ENCODE data around the gene ACIN1.
"Not testable (repeated sequence)": the region's sequence is repeated elsewhere in the genome, so short reads cannot be mapped to it uniquely, and the experiment has no call there.

The ACIN1 gene

GRCh38 chr14:23124337-23124954 lies 29.5 kb upstream of the ACIN1 start:
- DNase-seq = no peak

- no peak for DNase-seq
These were observed 28.5 kb upstream of the ACIN1 start for GRCh38 chr14:23123419-23123818.

- no peak for DNase-seq
These were observed 27.1 kb upstream of the ACIN1 start for GRCh38 chr14:23122086-23122485.

GRCh38 chr14:23121361-23121771 lies 26.4 kb upstream of the ACIN1 start:
- no peak for DNase-seq

GRCh38 chr14:23120541-23121251 lies 25.8 kb upstream of the ACIN1 start:
- DNase-seq = peak; percentile 81

- DNase-seq = no peak
These were observed 24.7 kb upstream of the ACIN1 start for GRCh38 chr14:23119363-23120327.

GRCh38 chr14:23118506-23119362 lies 23.8 kb upstream of the ACIN1 start, which contains the start of gene CEBPE:
TSS of gene CEBPE (minus strand) at chr14:23119255. CDS start at chr14:23119091, 164 bp downstream.
- DNase-seq = no peak

GRCh38 chr14:23117371-23118020 lies 22.6 kb upstream of the ACIN1 start:
- DNase-seq = no peak

GRCh38 chr14:23115918-23116317 lies 21.0 kb upstream of the ACIN1 start:
- no peak for DNase-seq

- no peak for DNase-seq
These were observed 20.2 kb upstream of the ACIN1 start for GRCh38 chr14:23115039-23115731.

GRCh38 chr14:23114669-23115038 lies 19.7 kb upstream of the ACIN1 start:
- DNase-seq = no peak

GRCh38 chr14:23114120-23114458 lies 19.2 kb upstream of the ACIN1 start:
- DNase-seq = no peak

- DNase-seq = no peak
These were observed 18.6 kb upstream of the ACIN1 start for GRCh38 chr14:23113431-23114119.

- no peak for DNase-seq
These were observed 17.6 kb upstream of the ACIN1 start for GRCh38 chr14:23112359-23113178.

- no peak for DNase-seq
These were observed 15.8 kb upstream of the ACIN1 start for GRCh38 chr14:23110579-23111365.

- no peak for DNase-seq
These were observed 14.8 kb upstream of the ACIN1 start for GRCh38 chr14:23109769-23110168.

- not testable (repeated sequence) for DNase-seq
These were observed 13.2 kb upstream of the ACIN1 start for GRCh38 chr14:23108169-23108568.

- not testable (repeated sequence) for DNase-seq
These were observed 12.7 kb upstream of the ACIN1 start for GRCh38 chr14:23107620-23108019.

- no peak for DNase-seq
These were observed 11.8 kb upstream of the ACIN1 start for GRCh38 chr14:23106747-23107045.
